Osteocyte (in vitro differentiated cells): ENCODE results near the gene RDX. TPM values are rescaled to one million over a fixed set of nuclear protein-coding genes. Genes with fewer than 3 reads are reported as not detected.

Experiments
- DNase-seq: peaks from one replicate; pipeline ENCODE4 v3.0.0; 2021; ENCODE audit warnings: mixed read lengths; ENCODE audit not compliant: unreplicated experiment; ENCODE audit errors: extremely low spot score
- H3K27ac Mint-ChIP-seq: one replicate; pipeline ENCODE4 v1.8.0; 2021; ENCODE audit warnings: mild to moderate bottlenecking, mixed read lengths; ENCODE audit not compliant: unreplicated experiment
- H3K27me3 Mint-ChIP-seq: one replicate; pipeline ENCODE4 v1.8.0; 2021; ENCODE audit warnings: mixed read lengths; ENCODE audit not compliant: unreplicated experiment
- H3K36me3 Mint-ChIP-seq: one replicate; pipeline ENCODE4 v1.8.0; 2021; ENCODE audit warnings: mixed read lengths; ENCODE audit not compliant: unreplicated experiment
- H3K4me1 Mint-ChIP-seq: one replicate; pipeline ENCODE4 v1.8.0; 2021; ENCODE audit warnings: mixed read lengths; ENCODE audit not compliant: unreplicated experiment
- H3K4me3 Mint-ChIP-seq: one replicate; pipeline ENCODE4 v1.8.0; 2021; ENCODE audit warnings: mild to moderate bottlenecking, moderate library complexity, mixed read lengths; ENCODE audit not compliant: unreplicated experiment
- H3K9me3 Mint-ChIP-seq: one replicate; pipeline ENCODE4 v1.8.0; 2021; ENCODE audit warnings: mixed read lengths; ENCODE audit not compliant: unreplicated experiment
- CTCF ChIP-seq: fragments of 200-600 bp; sonication (generic); IDR thresholded peaks from 2 replicates; pipeline ENCODE4 v1.5.0; 2021; ENCODE audit warnings: antibody characterized with exemption, mild to moderate bottlenecking, moderate library complexity
- total RNA-seq: library from RNA; stranded (reverse); gene quantifications from 2 replicates; pipeline ENCODE4 v1.2.1, GENCODE V29; 2021

The RDX gene
- total RNA-seq, 1 donor from 2014 or later: 163 TPM

GRCh38 chr11:110176366-110177085, 119.9 kb downstream of the RDX start:
- Mint-ChIP-seq H3K27me3 (no peaks in the 10 kb centered on the region), H3K9me3 (no peaks in the 10 kb centered on the region), H3K4me3 (no peak overlapping the region), H3K36me3 (no peaks in the 10 kb centered on the region), H3K4me1 (peaks cover 7% of the 10 kb centered on the region), H3K27ac (no peak overlapping the region)
- no peak for TF ChIP-seq CTCF
- DNase-seq: no peak

GRCh38 chr11:110174645-110175310, 121.6 kb downstream of the RDX start:
- no peak for DNase-seq
- H3K9me3 Mint-ChIP-seq: no peaks in the 10 kb centered on the region
- H3K27me3 Mint-ChIP-seq: no peaks in the 10 kb centered on the region
- TF ChIP-seq CTCF: no peak
- H3K4me3 Mint-ChIP-seq: no peak overlapping the region
- H3K27ac Mint-ChIP-seq: no peak overlapping the region
- no peaks in the 10 kb centered on the region for H3K36me3 Mint-ChIP-seq
- peaks cover 7% of the 10 kb centered on the region for H3K4me1 Mint-ChIP-seq

GRCh38 chr11:110173811-110174644, 122.4 kb downstream of the RDX start:
- Mint-ChIP-seq H3K36me3 (no peaks in the 10 kb centered on the region), H3K27ac (no peak overlapping the region), H3K4me1 (peaks cover 7% of the 10 kb centered on the region), H3K9me3 (no peaks in the 10 kb centered on the region), H3K4me3 (peak overlapping the region; percentile 36), H3K27me3 (no peaks in the 10 kb centered on the region)
- TF ChIP-seq CTCF: peak; percentile 71
- no peak for DNase-seq

- Mint-ChIP-seq H3K9me3 (no peaks in the 10 kb centered on the region), H3K27me3 (no peaks in the 10 kb centered on the region), H3K4me3 (no peak overlapping the region), H3K27ac (no peak overlapping the region), H3K36me3 (no peaks in the 10 kb centered on the region), H3K4me1 (peaks cover 7% of the 10 kb centered on the region)
- DNase-seq: no peak
- no peak for TF ChIP-seq CTCF
Measured at GRCh38 chr11:110172468-110173065, 123.8 kb downstream of the RDX start.
